ENCODE results near the gene FN3KRP. TPM values are rescaled to one million over a fixed set of nuclear protein-coding genes. Genes with fewer than 3 reads are reported as not detected.

Gene FN3KRP
- total RNA-seq, 2 donors from 2014 or later = 9.8 to 15.6 TPM

GRCh38 chr17:82696259-82696658, 20.2 kb upstream of the FN3KRP start:
- Histone ChIP-seq H3K27me3 (replicated peaks; ENCODE audit: insufficient read depth) (no peaks in the 10 kb centered on the region), H3K4me1 (ENCODE audit: control insufficient read depth in 1 of 2, low read depth in 2 of 2) (peaks cover 7 to 21% of the 10 kb centered on the region in 2 donors), H3K9me3 (peaks cover 9% of the 10 kb centered on the region), H3K27ac (no peak overlapping the region), H3K36me3 (no peaks in the 10 kb centered on the region), H3K4me3 (no peak overlapping the region)
- TF ChIP-seq, protein P1, sequence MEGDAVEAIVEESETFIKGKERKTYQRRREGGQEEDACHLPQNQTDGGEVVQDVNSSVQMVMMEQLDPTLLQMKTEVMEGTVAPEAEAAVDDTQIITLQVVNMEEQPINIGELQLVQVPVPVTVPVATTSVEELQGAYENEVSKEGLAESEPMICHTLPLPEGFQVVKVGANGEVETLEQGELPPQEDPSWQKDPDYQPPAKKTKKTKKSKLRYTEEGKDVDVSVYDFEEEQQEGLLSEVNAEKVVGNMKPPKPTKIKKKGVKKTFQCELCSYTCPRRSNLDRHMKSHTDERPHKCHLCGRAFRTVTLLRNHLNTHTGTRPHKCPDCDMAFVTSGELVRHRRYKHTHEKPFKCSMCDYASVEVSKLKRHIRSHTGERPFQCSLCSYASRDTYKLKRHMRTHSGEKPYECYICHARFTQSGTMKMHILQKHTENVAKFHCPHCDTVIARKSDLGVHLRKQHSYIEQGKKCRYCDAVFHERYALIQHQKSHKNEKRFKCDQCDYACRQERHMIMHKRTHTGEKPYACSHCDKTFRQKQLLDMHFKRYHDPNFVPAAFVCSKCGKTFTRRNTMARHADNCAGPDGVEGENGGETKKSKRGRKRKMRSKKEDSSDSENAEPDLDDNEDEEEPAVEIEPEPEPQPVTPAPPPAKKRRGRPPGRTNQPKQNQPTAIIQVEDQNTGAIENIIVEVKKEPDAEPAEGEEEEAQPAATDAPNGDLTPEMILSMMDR (IDR thresholded peaks at IDR 0.05) = no peak
- DNase-seq (ENCODE audit: low spot score) (no peak), ATAC-seq (ENCODE audit: insufficient number of reproducible peaks, low FRiP score, low read depth) (no peak)

DNA sequence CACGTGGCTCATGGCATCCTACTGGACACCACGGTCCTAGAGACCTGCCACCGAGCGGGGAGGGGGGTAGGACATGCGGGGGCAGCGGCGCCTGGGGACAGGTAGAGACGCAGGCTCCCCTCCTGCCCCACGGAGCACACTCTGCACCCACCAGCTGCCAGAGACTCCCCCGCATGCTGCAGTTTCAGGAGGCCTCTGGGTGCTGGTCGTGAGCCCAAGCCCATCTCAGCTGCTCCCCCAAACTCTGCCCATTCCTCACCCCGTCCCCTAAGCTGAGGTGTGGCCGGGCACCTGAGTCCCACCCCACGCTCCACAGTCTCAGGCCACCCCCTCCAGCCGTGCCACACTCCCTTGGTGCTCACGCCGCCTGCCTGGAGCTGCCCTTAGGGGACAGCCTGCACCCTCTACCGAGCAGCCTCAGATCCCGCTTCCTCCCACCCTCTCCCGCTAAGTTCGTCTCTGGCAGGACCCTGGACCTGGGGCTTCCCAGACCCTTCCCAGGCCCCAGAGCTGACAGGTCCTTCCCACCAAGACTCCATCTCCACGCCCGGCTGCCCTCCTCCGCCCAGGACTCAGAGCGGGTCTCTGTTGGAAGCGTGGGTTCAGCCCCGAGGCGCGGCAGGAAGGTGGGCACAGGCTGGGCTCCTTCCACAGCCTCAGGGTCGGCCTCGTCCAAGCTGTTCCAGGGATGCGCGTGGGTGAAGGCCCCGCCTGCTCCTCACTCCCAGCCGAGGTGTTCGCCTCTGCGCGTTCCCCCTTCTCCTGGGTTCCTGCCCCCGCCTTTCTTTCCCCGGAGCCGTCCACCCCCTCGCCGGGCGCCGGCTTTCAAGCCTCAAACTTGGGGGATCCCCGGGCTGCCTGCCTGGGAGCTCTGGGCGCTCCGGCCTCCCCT, 19.3 kb upstream of the FN3KRP start:
- Histone ChIP-seq H3K4me1 (ENCODE audit: control insufficient read depth in 1 of 2, low read depth in 2 of 2) (peaks cover 7 to 21% of the 10 kb centered on the region in 2 donors), H3K36me3 (no peaks in the 10 kb centered on the region), H3K4me3 (peak overlapping the region; percentile 92), H3K27ac (no peak overlapping the region), H3K27me3 (replicated peaks; ENCODE audit: insufficient read depth) (no peaks in the 10 kb centered on the region), H3K9me3 (peaks cover 9% of the 10 kb centered on the region)
- TF ChIP-seq, protein P1 (IDR thresholded peaks at IDR 0.05) = no peak
- no peak for ATAC-seq (ENCODE audit: insufficient number of reproducible peaks, low FRiP score, low read depth)
- no peak for DNase-seq (ENCODE audit: low spot score)

DNA sequence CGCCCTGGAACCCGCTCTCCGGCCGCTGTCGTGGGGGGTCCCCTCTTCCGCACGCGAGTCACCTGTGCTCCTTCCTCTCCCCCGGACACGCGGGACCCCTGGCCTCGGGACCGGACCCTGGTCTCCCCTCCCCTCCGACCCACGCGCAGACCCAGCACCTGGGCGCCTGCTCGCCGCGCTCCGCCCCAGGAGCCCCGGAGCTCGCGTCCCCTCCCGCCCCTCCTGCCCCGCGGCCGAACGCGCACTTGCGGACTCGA, 18.8 kb upstream of the FN3KRP start:
- peak overlapping the region; percentile 92 for H3K4me3 ChIP-seq
- H3K27ac ChIP-seq = no peak overlapping the region
- DNase-seq (ENCODE audit: low spot score) = no peak

GRCh38 chr17:82698065-82698973, 18.2 kb upstream of the FN3KRP start, which contains the start of gene RAB40B:
Gene RAB40B (minus strand): TSS chr17:82698698. CDS start chr17:82698596, 102 bp downstream.
- Histone ChIP-seq H3K4me1 (ENCODE audit: control insufficient read depth in 1 of 2, low read depth in 2 of 2) (peaks cover 7 to 21% of the 10 kb centered on the region in 2 donors), H3K9me3 (peaks cover 9% of the 10 kb centered on the region), H3K27ac (peak within 1 kb of the TSS in 1 of 2 donors; percentile 29), H3K36me3 (no peaks in the 10 kb centered on the region), H3K4me3 (peak within 1 kb of the TSS; percentile 92), H3K27me3 (replicated peaks; ENCODE audit: insufficient read depth) (no peaks in the 10 kb centered on the region)
- TF ChIP-seq, protein P1 (IDR thresholded peaks at IDR 0.05) = no peak
- ATAC-seq (ENCODE audit: insufficient number of reproducible peaks, low FRiP score, low read depth) (peak; percentile 100), DNase-seq (ENCODE audit: low spot score) (peak; percentile 98)

More for the DNA sequence above, 18.8 kb upstream of the FN3KRP start:
- Histone ChIP-seq H3K4me1 (ENCODE audit: control insufficient read depth in 1 of 2, low read depth in 2 of 2) (peaks cover 7 to 21% of the 10 kb centered on the region in 2 donors), H3K27me3 (replicated peaks; ENCODE audit: insufficient read depth) (no peaks in the 10 kb centered on the region), H3K36me3 (no peaks in the 10 kb centered on the region), H3K9me3 (peaks cover 9% of the 10 kb centered on the region)
- no peak for ATAC-seq (ENCODE audit: insufficient number of reproducible peaks, low FRiP score, low read depth)
- TF ChIP-seq, protein P1 (IDR thresholded peaks at IDR 0.05) = no peak

DNA sequence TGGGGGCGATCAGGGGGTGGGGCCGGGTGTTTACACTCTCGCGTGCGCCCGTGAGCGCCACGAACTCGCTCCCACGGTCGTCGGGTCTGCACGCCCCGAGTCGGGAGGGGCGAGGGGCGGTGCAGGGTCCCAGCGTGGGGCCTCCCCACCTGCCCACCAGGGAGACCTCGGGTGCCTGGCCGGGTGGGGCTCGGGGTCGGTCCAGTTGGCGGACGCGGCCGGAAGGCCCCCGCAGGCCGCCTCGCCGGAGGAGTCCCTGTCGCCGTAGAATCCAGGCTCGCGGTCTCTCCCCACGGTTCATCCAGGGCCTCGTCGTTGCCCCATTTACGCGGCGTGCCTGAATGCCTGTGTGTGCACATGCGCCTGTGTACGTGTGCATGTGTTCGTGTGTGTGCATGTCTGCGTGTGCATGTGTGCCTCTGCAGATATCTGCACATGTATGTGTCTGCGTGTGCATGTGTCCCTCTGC, 17.5 kb upstream of the FN3KRP start:
- DNase-seq (ENCODE audit: low spot score) (no peak), ATAC-seq (ENCODE audit: insufficient number of reproducible peaks, low FRiP score, low read depth) (no peak)

More for the DNA sequence above, 17.5 kb upstream of the FN3KRP start:
- peaks cover 7 to 21% of the 10 kb centered on the region in 2 donors for H3K4me1 ChIP-seq (ENCODE audit: control insufficient read depth in 1 of 2, low read depth in 2 of 2)
- peak overlapping the region in 1 of 2 donors; percentile 29 for H3K27ac ChIP-seq
- no peaks in the 10 kb centered on the region for H3K36me3 ChIP-seq
- peaks cover 9% of the 10 kb centered on the region for H3K9me3 ChIP-seq
- H3K27me3 ChIP-seq (replicated peaks; ENCODE audit: insufficient read depth) = no peaks in the 10 kb centered on the region
- TF ChIP-seq, protein P1 (IDR thresholded peaks at IDR 0.05) = no peak
- H3K4me3 ChIP-seq = peak overlapping the region; percentile 92
